Measurements from ENCODE around the gene BICRA.

GRCh38 chr19:47564081-47564480 lies 44.9 kb upstream of the BICRA start:
- TF ChIP-seq, protein P1, sequence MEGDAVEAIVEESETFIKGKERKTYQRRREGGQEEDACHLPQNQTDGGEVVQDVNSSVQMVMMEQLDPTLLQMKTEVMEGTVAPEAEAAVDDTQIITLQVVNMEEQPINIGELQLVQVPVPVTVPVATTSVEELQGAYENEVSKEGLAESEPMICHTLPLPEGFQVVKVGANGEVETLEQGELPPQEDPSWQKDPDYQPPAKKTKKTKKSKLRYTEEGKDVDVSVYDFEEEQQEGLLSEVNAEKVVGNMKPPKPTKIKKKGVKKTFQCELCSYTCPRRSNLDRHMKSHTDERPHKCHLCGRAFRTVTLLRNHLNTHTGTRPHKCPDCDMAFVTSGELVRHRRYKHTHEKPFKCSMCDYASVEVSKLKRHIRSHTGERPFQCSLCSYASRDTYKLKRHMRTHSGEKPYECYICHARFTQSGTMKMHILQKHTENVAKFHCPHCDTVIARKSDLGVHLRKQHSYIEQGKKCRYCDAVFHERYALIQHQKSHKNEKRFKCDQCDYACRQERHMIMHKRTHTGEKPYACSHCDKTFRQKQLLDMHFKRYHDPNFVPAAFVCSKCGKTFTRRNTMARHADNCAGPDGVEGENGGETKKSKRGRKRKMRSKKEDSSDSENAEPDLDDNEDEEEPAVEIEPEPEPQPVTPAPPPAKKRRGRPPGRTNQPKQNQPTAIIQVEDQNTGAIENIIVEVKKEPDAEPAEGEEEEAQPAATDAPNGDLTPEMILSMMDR (IDR thresholded peaks at IDR 0.05): no peak
- TF ChIP-seq EZH2 (IDR thresholded peaks at IDR 0.05): no peak

Measured in neural progenitor cell (in vitro differentiated cells).